BJ (cell line): ENCODE data around the gene ZNF862. TPM values are rescaled to one million over a fixed set of nuclear protein-coding genes. Genes with fewer than 3 reads are reported as not detected.

ENCODE experiments used
- CTCF ChIA-PET: fragments of 350-600 bp; formaldehyde crosslinking; extraction: SDS; loops from one replicate; lab custom pipeline; 2021; ENCODE audit warnings: antibody characterized with exemption, inconsistent platforms; lab: Yijun Ruan, JAX
- POLR2A ChIA-PET: fragments of 300-600 bp; sonication (Branson Sonifier 250); formaldehyde crosslinking; extraction: SDS; loops from one replicate; lab custom pipeline; 2021; ENCODE audit warnings: antibody characterized with exemption; lab: Charles Lee
- DNase-seq: peaks from one replicate; pipeline ENCODE4 v3.0.0-alpha.2; 2011; ENCODE audit warnings: low read depth
- H3K27me3 ChIP-seq: 2 replicates; pipeline ENCODE4 v1.6.0; 2011; ENCODE audit warnings: low read length; ENCODE audit not compliant: control insufficient read depth, insufficient read depth
- H3K36me3 ChIP-seq: 2 replicates; pipeline ENCODE4 v1.5.1; 2011; ENCODE audit warnings: low read length; ENCODE audit not compliant: control insufficient read depth, insufficient read depth
- H3K4me3 ChIP-seq: 2 replicates; pipeline ENCODE4 v1.5.1; 2011; ENCODE audit warnings: low read depth, mild to moderate bottlenecking, control low read depth, low read length
- polyA plus RNA-seq: library from polyadenylated mRNA; depleted of rRNA; stranded (reverse); fragments of >200 nt; gene quantifications from 2 replicates; pipeline ENCODE4 v1.2.3, GENCODE V29; 2011
- TF ChIP-seq, protein P1 (sequence below): IDR thresholded peaks from 2 replicates; pipeline ENCODE4 v1.5.1; 2011; ENCODE audit warnings: low read depth, mild to moderate bottlenecking, control low read depth, inconsistent platforms, low read length, moderate library complexity; ENCODE audit not compliant: insufficient read depth

The ZNF862 gene
- polyA plus RNA-seq, 1 experiment, result 20.4 TPM

GRCh38 chr7:149823631-149824199 is 14.5 kb upstream of the ZNF862 start:
- ChIA-PET POLR2A (no interaction called here), CTCF (interaction anchor here (1.2 to 1.6 kb wide), 2 partner anchors 11 to 15 kb away, joined by 3 to 4 read pairs; partner anchors contain the start of gene ZNF862)
- Histone ChIP-seq H3K4me3 (no peak overlapping the region), H3K36me3 (no peaks in the 10 kb centered on the region), H3K27me3 (no peaks in the 10 kb centered on the region)
- TF ChIP-seq, protein P1, sequence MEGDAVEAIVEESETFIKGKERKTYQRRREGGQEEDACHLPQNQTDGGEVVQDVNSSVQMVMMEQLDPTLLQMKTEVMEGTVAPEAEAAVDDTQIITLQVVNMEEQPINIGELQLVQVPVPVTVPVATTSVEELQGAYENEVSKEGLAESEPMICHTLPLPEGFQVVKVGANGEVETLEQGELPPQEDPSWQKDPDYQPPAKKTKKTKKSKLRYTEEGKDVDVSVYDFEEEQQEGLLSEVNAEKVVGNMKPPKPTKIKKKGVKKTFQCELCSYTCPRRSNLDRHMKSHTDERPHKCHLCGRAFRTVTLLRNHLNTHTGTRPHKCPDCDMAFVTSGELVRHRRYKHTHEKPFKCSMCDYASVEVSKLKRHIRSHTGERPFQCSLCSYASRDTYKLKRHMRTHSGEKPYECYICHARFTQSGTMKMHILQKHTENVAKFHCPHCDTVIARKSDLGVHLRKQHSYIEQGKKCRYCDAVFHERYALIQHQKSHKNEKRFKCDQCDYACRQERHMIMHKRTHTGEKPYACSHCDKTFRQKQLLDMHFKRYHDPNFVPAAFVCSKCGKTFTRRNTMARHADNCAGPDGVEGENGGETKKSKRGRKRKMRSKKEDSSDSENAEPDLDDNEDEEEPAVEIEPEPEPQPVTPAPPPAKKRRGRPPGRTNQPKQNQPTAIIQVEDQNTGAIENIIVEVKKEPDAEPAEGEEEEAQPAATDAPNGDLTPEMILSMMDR, result no peak
- DNase-seq, result no peak

GRCh38 chr7:149824301-149824741 is 13.9 kb upstream of the ZNF862 start:
- ChIA-PET POLR2A (no interaction called here), CTCF (interaction anchor here (1.2 kb wide), 1 partner anchor 14 kb away, joined by 3 read pairs; the partner anchor contains the start of gene ZNF862)
- no peaks in the 10 kb centered on the region for H3K27me3 ChIP-seq
- H3K36me3 ChIP-seq, result no peaks in the 10 kb centered on the region
- TF ChIP-seq, protein P1, result no peak
- DNase-seq, result no peak
- no peak overlapping the region for H3K4me3 ChIP-seq

- ChIA-PET CTCF (no interaction called here), POLR2A (no interaction called here)
- TF ChIP-seq, protein P1, result no peak
- Histone ChIP-seq H3K4me3 (no peak overlapping the region), H3K36me3 (no peaks in the 10 kb centered on the region), H3K27me3 (no peaks in the 10 kb centered on the region)
- DNase-seq, result no peak
Observed at GRCh38 chr7:149824748-149825566, 13.2 kb upstream of the ZNF862 start.

DNA sequence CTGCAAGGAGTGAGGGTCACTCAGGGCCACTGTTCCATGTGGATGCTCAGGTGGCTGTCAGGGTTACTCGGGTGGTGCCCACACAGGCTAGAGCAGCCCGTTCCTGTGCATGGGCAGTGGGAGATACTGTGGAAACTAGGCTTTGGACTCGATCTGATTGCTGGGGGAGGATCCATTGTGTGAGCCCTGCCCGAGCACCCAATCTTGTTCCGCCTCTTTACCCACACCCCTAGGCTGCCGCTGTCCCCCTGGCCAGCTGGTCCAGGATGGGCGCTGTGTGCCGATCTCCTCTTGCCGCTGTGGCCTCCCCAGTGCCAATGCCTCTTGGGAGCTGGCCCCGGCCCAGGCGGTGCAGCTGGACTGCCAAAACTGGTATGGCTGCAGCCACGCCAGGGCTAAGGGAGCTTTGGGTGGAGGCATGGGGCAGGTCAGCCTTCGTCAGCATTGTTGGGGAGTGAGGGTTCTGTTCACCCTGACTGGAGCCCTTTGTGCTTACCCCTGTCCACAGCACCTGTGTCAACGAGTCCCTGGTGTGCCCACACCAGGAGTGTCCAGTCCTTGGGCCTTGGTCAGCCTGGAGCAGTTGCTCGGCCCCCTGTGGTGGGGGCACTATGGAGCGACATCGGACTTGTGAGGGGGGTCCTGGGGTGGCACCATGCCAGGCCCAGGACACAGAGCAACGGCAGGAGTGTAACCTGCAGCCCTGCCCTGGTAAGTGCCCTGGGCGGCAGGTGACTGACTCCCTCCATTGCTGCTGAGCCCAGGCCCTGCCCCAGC is 12.4 kb upstream of the ZNF862 start:
- no peak for DNase-seq
- POLR2A ChIA-PET, result no interaction called here
- CTCF ChIA-PET, result interaction anchor here (1.6 kb wide), 1 partner anchor 14 kb away, joined by 3 read pairs; no protein-coding TSS in a partner anchor
- Histone ChIP-seq H3K27me3 (no peaks in the 10 kb centered on the region), H3K36me3 (no peaks in the 10 kb centered on the region), H3K4me3 (no peak overlapping the region)
- TF ChIP-seq, protein P1, result no peak
